HG03442 (cell line): Measurements from ENCODE around the gene DHX38.

ENCODE experiments used
- ATAC-seq: cut with Tn5 transposase; IDR thresholded peaks from one replicate; pipeline ENCODE4 v1.9.1; 2021; ENCODE audit warnings: mild to moderate bottlenecking, moderate library complexity; ENCODE audit not compliant: unreplicated experiment

Gene DHX38

GRCh38 chr16:72120026-72120425 lies 26.4 kb downstream of the DHX38 start:
- no peak for ATAC-seq

GRCh38 chr16:72122308-72122707 lies 28.7 kb downstream of the DHX38 start:
- no peak for ATAC-seq

DNA sequence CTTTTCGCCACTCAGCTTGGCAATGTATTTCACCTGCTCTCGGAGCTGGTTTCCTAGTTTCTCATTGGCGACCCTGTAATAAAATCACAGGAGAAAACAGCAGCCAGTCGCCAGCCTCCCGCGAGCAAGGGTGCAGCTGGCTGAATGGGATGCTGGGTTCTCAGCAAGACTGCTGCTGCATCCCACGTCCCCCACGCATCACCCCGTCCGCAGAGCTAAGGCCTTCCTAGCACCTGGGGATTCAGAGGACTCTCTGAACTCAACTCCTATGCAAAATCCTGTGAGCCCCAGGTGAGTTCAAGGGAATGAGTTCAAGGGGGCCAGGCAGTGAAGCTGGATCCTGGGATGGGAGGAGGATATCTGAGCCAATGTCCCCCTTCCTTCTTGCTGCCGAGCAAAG lies 29.3 kb downstream of the DHX38 start:
- no peak for ATAC-seq

DNA sequence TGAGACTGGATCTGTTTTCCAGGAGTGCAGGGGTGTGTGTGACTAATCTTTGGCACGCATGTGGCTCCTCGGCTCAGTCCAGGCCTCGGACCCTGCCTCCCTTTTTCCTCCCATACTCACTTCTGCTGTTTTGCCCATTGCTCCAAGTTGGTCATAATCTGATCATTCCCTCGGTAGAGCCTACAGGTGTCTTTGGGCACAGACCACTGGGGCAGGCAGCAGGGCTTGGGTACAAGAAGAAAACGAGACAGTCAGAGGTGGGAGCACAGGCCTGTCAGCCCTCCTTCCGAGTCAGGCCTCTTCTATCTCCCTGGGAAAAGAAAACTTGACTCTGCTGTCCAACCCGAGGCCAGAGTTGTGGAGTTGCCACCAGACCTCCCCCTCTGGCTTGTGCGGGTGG lies 29.8 kb downstream of the DHX38 start:
- ATAC-seq: no peak

- ATAC-seq: no peak
Observed at GRCh38 chr16:72124148-72124547, 30.5 kb downstream of the DHX38 start.

- ATAC-seq: no peak
Observed at GRCh38 chr16:72124761-72125634, 31.4 kb downstream of the DHX38 start.

DNA sequence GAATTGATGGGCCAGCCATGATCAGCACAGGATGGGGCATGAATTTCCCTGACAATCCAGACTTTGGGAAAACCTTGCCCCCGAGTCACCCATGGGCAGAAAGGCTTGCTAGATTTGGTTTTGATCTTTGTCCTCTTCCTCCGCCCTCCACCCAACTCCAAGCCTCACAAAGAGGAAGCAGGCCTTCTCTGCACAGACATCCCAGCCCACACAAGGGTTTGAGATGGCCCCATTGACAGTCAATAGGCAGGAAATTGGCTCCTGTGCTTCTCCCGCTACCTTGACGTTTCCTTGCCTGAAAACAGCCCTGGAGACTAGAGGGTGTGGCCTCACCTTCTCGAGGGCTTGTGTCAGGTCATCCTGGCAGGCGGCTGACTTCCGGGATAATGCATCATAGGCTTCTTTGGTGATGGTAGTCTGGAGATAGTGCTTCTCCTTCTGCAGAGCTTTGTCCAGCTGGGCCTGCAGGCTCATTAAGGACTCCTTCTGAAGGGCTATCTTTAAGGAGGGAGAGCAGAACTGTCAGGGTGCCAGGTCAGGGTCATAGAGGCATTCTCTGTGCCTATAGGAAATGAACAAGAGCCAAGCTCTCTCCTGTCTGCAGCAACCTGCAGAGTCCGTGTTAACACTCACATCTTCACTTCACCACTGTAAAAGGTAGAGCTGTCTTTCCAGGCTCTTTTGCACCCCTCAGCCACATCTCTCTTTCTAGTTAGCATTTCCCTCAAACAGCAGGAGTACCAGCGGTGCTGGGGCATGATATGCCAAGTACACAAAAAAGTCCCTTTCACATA lies 32.2 kb downstream of the DHX38 start:
- no peak for ATAC-seq

GRCh38 chr16:72126429-72126765 lies 32.8 kb downstream of the DHX38 start:
- ATAC-seq: no peak

DNA sequence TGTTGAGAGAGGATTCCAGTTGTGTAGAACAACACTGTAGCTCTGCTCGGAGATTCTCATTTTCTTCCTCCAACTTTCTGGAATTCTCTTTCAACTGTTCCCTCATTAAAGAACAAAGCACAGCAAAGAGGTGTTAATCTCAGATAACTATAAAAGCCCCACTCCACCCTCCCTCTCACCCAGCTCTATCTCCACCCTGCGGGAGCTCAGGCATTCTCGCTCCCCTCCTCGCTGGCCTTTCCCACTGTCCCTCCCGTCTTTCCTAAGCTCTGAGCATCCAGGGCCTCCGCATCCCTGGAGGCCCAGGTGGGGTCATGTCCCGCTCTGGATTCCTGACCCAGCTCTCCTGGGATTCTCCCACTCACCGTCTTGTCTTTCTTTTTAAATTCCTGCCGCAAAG lies 35.1 kb downstream of the DHX38 start:
- no peak for ATAC-seq

- ATAC-seq: no peak
Observed at GRCh38 chr16:72129976-72130656, 36.5 kb downstream of the DHX38 start.

DNA sequence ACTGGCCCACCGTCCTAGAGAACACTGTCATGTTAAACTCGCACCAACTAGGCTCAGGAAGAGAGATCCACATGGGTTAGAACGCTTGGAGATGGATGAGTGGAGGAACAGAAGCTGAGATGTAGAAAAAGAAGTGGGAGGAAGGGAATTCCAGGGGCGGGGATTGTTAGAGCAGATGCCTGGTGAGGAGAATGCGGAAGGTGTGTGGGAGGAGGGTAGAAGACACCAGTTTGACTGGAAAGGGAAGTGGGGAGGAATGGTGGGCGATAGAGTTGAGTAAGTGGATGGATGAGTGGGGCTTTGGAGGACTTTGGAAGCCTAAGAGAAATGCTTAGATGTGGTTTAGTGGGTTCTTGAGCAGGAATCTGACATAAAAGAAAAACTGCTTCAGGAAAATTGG lies 37.4 kb downstream of the DHX38 start:
- ATAC-seq: no peak

GRCh38 chr16:72132726-72133125 lies 39.1 kb downstream of the DHX38 start:
- ATAC-seq: no peak

GRCh38 chr16:72134507-72134906 lies 40.9 kb downstream of the DHX38 start:
- no peak for ATAC-seq

DNA sequence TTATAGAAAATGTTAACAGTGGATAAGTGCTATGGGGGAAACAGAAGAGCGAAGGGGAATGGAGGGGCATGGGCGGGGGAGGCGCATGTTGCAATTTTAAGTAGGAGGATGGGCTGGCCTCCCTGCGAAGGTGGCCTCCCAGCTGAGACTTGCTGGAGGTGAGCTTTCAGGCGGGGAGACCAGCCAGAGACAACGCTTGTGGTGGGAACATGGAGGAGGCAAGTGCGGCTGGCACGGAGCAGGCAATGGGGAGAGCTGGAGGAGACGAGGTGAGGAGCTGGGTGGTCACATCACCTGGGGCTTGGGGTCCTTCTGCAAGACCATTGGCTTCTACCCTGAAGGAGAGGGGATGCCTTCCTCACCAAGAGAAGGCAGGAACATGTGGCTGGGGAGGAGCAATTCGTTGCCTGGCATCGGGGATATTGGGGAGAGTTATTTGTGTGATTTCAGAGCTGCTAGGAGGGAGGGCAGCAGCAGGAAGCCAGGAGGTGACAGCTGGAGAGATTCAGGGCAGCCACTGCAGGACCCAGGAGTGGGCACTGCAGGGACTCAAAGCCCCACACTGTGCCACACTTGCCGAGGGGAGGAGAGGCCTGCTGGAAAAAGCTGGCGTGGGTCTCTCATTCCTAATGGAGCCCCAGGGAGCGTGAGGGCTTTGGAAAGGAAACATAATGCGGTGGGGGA lies 43.9 kb downstream of the DHX38 start:
- ATAC-seq: no peak

- no peak for ATAC-seq
Observed at GRCh38 chr16:72138064-72138572, 44.5 kb downstream of the DHX38 start.

DNA sequence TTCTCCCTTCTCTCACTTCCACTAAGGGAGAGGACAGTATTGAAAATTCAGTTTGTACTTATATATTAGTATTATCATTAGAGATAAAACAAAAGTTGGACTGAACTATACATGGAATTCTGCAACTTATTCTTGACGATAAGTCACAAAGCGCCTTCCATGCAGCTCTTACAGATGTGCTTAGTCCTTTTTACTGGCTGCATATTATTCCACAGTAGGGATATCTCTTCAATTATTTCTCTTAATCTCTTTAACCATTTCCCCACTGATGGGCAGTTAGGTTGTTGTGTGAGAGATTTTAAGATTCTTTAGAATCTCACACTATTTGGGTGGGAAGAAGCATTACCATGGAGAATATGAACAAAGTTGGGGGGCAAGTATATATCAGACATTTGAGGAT lies 46.3 kb downstream of the DHX38 start:
- no peak for ATAC-seq

GRCh38 chr16:72142476-72142875 lies 48.8 kb downstream of the DHX38 start:
- no peak for ATAC-seq

- ATAC-seq: no peak
Observed at GRCh38 chr16:72149676-72150464, 56.2 kb downstream of the DHX38 start.

DNA sequence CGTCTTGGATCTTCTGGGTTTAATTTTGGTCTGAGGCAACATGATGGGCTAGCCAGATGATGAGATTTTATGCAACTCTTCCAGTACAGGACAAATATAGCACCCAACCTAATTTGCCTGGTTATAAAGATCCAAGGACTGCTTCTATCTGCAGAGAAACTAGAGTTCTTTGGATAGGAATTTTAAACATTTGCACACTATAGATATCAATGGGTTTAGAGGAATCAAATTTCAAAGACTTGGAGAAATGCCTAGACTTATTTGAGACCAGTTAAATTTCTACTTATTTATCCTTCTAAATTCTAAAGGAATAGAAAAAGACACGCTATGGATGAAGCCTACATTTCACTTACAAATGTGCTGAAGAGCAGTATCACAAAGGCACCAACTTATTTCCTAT lies 65.7 kb downstream of the DHX38 start:
- no peak for ATAC-seq

- no peak for ATAC-seq
Observed at GRCh38 chr16:72159801-72160200, 66.2 kb downstream of the DHX38 start.
